GM19372 (cell line): ENCODE data around the gene ZBTB18.

Experiments
- ATAC-seq: cut with Tn5 transposase; IDR thresholded peaks from one replicate; pipeline ENCODE4 v1.9.1; 2021; ENCODE audit warnings: mild to moderate bottlenecking, low read depth, moderate library complexity; ENCODE audit not compliant: unreplicated experiment

The ZBTB18 gene

DNA sequence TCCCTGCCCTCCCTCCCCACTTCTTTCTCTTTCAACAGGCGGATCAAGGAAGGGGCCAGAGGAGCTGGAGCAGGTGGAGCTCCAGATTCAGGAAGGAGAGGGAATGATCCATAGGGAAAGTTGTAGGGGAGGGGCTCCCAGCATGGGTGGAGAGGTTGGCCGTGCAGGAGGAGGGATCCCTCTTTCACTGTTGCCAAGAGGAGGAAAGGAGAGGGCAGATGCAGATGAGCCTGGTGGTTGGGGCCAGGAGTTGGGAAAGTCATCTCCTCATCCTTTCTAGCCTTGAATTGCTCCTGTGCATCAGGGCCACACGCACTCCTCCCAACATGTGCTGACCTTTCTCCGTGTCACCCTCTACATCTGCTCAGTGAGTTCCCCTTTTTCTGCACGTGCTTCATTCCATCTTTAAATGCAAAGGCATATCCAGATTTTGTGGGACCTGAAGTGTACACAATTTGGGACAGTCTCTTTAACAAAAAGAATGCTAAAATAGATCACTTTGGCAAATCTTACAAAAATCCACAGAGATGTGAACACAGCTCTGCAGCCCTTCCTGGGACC lies 32.4 kb downstream of the ZBTB18 start:
- no peak for ATAC-seq

DNA sequence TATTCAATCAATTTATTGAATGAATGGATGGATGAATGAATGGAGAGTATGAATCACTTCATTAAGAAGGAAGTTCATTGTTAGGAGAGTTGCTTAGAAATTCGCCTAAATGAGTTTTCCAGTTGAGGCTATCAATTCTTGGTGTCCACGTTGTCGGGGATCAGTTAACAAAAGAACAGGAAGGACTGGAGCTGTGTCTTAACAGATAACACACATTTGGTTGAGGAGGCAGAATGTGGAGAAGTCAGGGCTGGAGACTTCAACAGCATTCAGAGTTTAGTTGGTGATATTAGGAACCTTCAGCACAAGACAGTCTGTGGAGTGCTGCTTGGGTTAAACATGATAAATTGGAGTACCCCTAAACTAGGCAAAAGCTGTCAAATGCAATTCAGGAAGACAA lies 33.7 kb downstream of the ZBTB18 start:
- ATAC-seq: no peak

DNA sequence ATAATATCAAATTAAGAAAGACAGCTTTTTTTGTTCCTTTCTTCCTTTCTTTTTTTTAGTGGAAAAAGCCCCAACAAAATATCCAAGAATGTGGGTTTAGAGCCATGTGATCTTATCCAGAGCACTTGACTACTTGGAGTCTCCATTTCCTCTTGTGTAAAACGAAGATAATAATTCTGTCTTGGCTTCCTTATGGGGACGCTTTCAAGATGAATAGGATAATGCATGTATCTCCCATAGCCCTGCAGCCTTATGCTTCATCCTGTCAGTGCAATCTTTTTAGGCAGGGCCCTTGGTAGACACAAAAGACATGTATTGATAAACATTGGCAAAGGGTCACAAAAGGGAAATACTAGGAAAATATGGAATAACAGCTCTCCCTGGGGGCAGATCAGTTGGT lies 34.8 kb downstream of the ZBTB18 start:
- ATAC-seq: no peak

DNA sequence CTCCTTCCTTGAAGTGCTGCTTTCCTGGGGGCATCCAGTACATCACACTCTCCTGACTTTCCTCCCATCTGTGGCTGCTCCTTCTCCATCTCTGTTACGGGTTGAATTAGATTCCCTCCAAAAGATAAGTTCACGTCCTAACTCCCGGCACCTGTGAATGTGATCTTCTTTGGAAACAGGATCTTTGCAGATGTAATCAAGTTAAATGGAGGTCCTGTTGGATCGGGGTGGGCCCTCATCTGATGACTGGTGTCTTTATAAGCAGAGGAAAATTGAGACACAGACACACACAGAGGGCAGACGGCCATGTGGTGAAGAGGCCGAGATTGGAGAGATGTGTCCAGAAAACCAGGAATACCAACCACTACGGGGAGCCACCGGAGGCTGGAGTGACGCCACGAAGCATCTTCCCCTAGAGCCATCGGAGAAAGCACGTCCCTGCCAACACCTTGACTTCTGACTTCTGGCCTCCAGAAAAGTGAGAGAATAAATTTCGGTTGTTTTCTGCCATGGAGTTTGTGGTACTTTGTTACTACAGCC lies 36.0 kb downstream of the ZBTB18 start:
- no peak for ATAC-seq

DNA sequence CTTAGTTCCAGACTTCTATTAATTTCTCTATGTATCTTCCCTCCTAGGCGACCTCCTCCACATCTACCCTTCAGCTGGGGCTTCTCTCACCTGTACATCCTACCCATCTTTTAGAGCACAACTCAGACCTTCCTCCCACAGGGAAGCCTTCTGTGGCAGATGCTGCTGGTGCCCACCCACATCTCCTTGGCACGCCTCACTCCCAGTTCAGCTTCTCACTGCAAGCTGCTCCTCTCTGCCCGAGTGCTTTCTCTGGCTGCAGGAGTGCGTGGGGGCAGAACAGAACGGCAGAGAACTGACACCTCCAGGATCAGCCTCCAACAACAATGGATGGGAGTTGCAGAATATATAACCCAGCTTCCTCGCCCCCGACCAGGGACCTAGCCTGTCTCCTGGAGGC lies 36.5 kb downstream of the ZBTB18 start:
- ATAC-seq: no peak

DNA sequence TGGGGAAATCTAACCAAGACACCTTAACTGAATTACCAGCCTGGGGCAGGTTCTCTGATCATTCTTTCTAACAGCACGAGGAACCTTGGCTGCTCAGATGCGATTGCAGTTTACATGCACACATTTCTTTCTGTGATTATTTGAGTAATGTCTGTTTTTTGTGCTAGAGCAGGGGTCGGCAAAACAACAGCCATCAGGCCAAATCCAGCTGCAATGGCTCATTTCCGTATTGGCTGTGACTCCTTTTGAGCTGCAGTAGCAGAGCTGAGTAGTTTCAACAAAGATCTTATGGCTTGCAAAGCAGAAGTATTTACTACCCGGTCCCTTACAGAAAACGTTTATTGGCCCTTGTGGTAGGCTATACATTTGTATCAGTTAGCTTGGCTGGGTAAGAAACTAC lies 37.1 kb downstream of the ZBTB18 start:
- ATAC-seq: no peak

DNA sequence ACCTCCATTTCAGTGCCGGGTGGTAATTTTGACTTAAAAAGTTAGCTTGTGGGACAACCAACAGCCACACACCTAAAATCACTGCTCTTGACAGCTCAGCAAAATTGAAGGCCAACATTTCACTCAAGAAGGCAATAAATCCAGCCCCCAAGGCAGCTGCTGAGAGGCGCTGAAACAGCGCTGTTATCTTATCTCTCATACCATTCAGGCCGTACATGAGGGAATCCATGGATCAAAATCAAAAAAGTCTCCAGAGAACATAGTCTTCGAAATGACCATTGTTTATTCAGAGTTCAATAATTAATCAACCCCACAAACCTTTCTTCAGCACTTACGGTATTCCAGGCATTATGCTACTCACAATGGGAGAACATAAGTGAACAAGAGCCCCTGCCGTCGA lies 38.5 kb downstream of the ZBTB18 start:
- ATAC-seq: no peak

DNA sequence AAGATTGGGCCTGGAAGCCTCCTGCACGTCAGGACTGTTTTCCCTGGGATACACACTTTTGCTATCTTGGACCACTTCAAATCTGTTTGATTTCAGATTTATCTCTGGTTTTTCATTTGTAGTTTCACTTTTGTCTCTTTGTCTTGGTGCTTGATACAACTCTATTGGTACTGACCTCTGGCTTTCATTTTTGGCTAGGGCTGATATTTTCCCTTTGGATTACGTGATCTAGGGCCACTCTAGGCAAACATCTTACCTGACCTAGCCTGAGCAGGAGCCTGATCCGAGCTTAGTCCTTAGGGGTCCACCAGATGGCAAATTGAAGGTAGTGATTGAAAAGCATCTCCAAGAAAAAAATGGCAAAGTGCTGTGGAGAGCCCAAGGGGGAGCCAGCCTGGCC lies 39.6 kb downstream of the ZBTB18 start:
- ATAC-seq: no peak

DNA sequence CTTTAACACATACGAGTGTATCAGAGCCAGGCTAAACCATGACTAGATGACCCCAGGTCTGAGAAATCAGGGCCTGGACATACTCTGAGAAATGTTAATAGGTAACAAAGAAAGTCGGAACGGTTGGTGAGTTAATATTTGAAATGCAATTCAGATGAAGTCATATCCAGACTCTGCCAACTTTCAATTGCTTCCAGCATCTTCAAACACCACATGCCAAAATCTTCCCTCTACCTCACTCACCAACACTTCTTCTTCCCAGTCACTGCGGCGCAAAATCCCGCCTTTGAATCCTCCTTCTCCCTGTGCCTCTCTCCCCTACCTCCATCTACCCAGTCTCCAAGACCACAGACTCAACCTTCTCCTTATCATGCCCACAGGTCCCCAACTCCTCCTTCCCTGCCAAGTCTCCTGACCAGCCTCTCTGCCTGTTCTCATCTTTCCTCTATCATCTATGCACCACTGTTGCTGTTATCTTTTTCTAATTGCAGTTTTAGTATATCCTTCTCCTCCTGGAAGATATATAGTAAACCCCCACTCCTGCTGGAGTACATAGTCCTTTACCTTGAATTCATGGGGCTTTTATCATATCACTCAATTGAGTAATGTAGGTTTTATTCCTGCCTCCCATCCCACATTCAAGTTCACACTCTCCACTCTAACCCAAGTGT lies 41.3 kb downstream of the ZBTB18 start:
- no peak for ATAC-seq

DNA sequence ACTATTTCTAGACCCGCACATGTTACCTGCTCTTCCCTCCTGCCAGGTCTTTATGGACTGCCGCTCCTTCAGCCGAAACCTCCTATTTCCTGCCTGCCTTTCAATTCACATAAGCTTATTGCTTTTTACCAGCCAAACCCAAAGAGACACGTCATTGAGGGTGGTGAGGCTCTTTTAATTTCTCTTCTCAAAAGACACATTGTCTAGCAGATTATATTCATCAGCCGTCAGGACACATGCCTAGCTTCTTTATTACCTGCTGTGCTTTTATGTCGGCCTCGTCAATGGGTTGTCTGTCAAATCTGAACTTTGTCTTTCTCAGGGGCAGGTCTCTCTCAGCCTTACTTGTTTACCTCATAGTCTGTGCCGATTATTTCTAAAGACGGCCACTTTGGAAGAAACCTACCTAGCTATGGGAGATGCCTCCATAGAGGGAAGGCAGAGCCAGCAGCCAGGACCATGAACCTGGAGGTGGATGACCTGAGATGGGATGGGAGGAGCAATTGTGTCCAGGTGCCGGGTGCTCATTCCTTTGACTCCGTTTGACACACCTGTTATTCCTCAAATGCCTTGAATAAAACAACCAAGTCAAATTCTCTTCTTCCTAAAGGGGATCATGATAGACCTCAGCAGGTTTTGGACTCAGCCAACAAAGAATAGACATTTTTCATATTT lies 42.0 kb downstream of the ZBTB18 start:
- ATAC-seq: no peak

DNA sequence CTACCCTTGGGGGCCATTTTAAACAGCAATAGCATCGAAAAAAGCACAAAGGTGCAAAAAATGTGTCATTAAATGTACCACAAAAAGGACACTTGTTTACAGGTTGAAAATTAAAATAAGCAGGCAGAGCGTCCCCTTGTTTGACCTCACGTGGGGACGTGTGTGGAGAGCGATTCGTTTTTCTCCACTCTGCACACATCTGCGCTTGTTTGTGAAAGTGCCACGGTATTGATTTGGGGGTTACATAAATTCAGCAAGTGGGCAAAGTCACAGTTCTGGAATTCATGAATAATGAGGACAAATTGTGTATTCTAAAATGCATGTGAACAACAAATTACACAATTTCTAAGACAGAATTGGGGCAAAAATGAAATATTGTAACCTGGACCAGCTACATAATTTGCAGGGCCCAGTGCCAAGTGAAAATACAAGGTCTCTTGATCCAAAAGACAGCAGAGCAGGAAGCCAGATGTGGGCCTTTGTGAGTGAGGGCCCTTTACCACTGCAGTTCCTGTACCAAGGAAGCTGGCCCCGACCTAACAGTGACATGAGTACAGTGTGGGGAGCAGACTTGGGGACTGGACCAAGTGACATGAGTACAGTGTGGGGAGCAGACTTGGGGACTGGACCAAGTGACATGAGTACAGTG lies 43.9 kb downstream of the ZBTB18 start:
- no peak for ATAC-seq

DNA sequence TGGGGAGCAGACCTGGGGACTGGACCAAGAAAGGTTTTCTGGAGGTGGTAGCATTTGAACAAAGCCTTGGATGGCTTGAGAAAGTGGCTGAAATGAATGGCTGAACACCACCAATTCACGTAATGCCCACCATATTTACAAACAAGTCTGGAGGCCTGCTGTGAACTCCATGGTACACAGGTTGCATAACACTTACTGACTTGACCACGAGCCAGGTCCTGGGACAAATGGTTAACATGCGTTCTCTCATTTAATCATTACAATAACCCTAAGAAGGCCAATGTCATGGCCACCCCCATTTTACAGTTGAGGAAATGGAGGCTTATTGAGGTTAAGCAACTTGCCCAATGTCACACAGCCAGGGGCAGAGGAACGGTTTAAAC lies 44.4 kb downstream of the ZBTB18 start:
- no peak for ATAC-seq

DNA sequence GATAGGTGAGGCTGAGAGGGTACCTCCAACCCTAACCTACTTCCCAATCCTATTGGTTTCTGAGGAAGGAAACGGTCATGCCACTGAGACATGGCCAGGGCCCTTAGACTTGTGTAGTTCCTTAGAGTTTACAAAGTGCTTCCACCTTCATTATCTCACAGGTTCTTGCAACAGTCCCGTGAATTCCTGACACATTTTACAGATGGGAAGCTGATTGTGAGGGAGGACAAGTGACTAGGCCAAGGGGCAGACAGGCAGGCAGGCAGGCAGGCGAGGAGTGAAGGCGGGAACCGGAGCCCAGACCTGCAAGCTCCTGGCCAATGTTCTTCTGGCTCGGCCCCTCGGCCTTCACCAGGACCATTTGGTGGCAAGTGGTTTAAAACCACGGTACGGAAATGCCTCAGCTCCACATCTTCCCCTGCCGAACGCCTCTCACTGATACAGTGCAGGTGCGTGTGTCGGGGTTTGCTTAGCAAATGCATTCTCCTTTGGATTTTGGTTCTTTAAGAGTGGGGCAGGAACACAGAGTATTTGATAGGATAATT lies 45.1 kb downstream of the ZBTB18 start:
- ATAC-seq: no peak

DNA sequence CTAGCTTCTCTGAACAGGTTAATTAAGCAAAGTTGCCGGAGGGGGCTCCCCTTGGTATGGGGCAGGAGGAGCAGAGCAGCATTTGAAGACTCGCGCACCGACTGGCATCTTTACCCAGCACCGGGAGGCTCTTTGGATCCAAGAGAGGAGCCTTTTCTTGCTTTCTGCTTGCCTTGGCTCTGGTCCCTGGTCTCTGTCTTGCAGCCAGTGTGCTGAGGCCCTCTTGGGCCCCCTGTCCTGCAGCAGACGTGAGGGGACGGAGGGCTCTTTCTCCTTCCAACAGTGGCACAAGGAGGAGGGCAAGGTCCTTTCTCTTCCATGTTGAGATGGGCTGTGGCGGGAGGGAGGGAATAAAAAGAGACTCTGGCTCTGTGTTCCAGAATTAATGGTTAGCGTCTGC lies 45.6 kb downstream of the ZBTB18 start:
- ATAC-seq: no peak

DNA sequence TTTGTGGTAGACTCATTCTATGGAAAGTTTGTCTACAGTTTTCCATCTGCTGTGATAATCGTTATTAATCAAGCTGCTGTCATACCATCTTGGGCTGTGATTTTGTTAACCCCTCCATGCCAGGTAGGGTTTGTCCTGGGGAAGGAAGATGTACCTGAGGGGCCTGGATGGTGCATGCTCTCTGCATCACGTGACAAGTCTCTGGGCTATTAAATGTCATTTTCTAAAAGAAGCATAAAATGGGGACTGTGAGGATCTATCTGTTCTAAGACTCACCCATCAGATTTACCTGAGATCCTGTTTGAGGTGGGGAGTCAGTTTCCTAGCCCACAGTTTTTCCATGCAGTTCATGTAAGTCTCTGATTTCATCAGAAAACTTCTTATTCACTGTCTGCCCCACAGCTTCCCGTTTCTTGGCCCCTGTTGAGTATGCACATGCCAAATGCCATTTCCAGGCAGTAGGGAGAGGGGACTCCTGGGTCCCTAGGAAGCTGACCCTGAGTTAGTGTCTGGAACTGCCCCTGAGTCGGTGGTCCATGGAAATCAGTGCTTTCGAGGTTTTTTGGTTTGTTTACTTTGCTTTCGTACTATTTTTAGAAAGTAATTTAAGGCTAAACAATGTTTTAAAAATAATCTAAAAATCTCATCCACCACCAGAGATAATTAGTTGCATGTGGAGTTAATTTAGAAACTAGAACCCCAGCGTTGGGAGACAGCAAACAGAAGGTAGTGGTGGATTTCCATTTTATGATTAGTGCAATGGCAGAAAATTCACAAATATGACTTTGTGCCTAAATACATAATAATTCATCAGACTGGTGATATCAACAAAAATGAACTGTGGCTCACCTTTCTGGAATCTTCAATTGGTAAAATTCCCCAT lies 46.7 kb downstream of the ZBTB18 start:
- no peak for ATAC-seq

DNA sequence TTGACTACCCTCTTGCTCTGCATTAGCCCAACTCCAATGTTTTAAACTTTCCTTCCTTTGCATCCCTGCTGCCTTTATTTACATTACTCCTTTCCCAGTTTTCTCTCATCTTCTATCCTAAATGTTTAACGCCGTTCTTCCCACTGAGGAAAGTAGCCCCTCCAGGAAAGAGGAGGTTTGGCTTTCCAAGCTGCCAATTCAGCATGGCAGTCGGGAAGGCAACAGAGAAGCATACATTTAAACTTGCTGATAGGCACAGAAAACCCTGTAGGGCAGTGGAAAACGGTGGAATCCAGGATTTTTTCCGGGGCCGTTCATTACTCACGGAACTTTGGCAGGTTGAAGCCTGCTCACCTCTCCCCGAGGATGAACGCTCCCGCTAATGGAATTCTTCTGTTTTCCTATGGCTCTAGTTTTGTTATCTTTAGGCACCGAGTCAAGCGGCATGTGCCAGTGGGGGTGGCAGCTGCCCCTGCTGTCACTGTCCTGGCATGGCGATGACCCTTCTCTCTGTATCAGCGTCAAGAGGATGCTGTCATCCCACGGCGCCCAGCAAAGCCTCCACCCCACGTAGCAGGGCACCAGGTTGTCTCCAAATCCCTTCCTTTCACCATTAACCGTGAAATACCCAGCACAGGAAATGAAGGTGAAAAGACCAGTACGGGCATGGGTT lies 48.3 kb downstream of the ZBTB18 start:
- no peak for ATAC-seq

DNA sequence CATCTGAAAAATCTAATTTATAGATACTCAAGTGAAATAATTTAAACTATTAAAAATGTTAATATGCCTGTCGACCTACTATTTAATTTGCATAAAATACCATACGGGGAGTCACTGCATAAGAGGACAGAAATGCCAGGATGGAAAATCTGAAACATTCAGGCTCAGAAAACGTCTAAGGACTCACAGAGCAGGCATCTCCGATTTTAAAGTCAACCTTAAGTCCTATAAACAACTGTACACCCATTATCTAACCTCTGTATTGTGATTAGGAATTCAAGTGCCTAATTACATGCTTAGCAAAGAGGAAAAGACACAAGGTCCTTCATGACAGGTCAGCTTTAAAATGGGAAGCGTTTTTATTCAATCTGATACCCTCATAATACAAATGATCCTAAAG lies 49.2 kb downstream of the ZBTB18 start:
- no peak for ATAC-seq

DNA sequence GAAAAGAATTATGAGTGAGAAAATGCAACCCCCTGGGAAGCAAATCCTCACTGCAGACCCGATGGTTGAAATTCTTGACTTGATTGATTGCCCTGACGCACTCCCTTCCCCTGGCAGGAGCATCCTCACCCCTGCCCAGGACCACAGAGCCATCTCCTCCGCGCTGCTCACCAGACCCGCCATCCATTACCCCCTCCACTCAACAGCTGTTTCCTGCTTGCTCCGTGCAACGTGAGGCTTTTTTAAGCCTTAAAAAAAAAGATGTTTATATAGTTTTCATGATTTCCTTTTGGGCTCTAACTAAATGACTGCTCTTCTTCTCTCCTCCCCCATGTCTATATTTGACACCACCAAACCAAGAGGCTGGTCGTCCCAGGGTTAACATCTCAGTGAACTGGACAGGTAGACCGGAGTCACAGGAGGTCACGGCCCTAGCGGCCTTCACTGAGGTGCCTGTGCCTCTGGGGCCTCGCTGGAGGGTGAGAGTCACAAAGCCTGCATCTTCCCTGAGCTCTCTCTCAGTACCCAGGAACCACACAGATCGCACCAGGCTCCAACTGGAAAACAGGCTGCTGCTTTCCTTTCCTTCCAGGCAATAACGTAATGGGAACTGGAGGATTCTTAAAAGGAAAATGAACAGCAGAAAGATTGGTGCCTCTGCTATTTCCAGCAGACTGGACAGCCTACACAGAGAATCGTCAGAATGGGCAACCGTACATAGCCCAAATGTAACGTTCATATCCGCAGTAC lies 49.8 kb downstream of the ZBTB18 start:
- no peak for ATAC-seq

DNA sequence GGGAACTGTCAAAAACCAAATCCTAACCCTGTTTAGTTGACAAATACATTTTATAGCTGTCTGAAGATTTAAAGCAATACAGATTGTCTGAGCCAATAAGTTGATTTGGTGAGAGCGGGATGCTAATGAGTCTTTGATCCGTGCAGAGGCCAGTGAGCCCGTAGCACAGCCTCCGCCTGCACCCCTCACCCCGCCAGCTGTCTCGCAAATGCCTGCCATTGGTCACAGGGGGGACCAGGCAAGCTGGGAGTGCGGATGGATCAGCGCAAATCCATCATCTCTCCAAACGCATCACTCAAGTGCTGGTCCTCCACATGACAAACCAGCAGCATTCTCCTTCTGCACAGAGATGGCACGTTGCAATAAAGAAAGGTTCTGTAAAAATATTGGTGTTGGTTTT lies 51.0 kb downstream of the ZBTB18 start:
- no peak for ATAC-seq
